Activated T-helper 1 cell treated with anti-CD3 and anti-CD28 coated beads, Interleukin-12 subunit alpha, Interleukin-12 subunit beta, Interleukin-2, Interleukin-4 antibody, amounts not matched to agents 30 ng/mL and 10 ng/mL and 1 ng/mL, durations not matched to agents 14 hours and 24 hours and 36 hours (primary cell): ENCODE measurements around the gene DCAF8. TPM values are rescaled to one million over a fixed set of nuclear protein-coding genes. Genes with fewer than 3 reads are reported as not detected.

ENCODE experiments used
- DNase-seq: peaks from one replicate; pipeline ENCODE4 v3.0.0; 2021; ENCODE audit warnings: low spot score
- H3K27ac Mint-ChIP-seq: one replicate; pipeline ENCODE4 v1.8.0; 2021; ENCODE audit warnings: mild to moderate bottlenecking, mixed read lengths
- H3K27me3 Mint-ChIP-seq: one replicate; pipeline ENCODE4 v1.8.0; 2022; ENCODE audit warnings: mild to moderate bottlenecking, moderate library complexity, mixed read lengths; ENCODE audit not compliant: insufficient read depth
- H3K36me3 Mint-ChIP-seq: one replicate; pipeline ENCODE4 v1.8.0; 2021; ENCODE audit warnings: low read depth, mixed read lengths
- H3K4me1 Mint-ChIP-seq: one replicate; pipeline ENCODE4 v1.8.0; 2021; ENCODE audit warnings: low read depth, mixed read lengths
- H3K4me3 Mint-ChIP-seq: one replicate; pipeline ENCODE4 v1.8.0; 2021; ENCODE audit warnings: mild to moderate bottlenecking, moderate library complexity, mixed read lengths
- H3K9me3 Mint-ChIP-seq: one replicate; pipeline ENCODE4 v1.8.0; 2021; ENCODE audit warnings: mixed read lengths
- intact Hi-C: fragments of 100-400 bp; cut with micrococcal nuclease; formaldehyde crosslinking; loops from one replicate; pipeline ENCODE4 v1.15.1; 2024
- total RNA-seq: library from RNA; stranded (reverse); gene quantifications from 2 replicates; pipeline ENCODE4 v1.2.3, GENCODE V29; 2022

The DCAF8 gene
- total RNA-seq, 1 donor from 2014 or later: 117 TPM

DNA sequence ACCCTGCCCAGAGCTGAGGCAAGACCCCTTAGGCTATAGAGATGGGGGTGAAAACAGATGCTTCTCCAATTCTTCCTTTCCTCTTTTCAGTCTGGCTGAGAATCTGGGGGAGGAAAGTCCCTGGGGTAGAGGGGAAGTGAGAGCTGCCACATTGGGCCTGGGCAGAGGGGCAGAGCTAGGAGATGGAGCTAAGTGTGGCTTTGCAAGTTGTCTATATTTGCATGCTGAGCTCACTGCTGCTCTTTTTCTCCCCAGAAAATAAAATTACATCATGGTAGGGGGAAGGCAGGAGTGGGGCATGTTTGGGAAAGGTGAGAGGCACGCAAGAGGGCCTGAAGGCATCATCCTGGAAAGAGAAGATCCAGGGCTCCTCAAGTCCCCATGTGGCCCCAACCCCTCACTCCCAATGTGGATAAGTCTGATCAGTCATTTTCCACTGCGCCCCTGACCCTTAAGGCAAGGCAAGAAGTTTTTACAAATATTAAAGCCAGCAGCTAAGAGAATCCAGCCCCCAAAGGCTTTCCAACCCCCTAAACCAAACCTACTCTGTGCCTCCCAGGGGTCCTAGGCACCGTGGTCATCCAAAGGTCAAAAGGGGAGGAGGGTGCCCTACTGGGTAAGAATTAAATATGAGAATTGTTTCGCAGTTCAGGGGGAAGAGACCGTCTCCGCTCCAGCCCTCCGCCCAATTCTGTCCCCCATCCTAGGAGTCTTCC is 57.7 kb downstream of the DCAF8 start:
- Mint-ChIP-seq H3K27ac (peak overlapping the region; percentile 87), H3K4me3 (peak overlapping the region; percentile 81), H3K4me1 (peaks cover 40% of the 10 kb centered on the region), H3K36me3 (peaks cover 13% of the 10 kb centered on the region), H3K9me3 (no peaks in the 10 kb centered on the region), H3K27me3 (no peaks in the 10 kb centered on the region)
- intact Hi-C loops: loop anchor here (1.0 kb wide), 1 partner anchor 106 kb away; the partner anchor contains the start of gene IGSF8
- DNase-seq: no peak

DNA sequence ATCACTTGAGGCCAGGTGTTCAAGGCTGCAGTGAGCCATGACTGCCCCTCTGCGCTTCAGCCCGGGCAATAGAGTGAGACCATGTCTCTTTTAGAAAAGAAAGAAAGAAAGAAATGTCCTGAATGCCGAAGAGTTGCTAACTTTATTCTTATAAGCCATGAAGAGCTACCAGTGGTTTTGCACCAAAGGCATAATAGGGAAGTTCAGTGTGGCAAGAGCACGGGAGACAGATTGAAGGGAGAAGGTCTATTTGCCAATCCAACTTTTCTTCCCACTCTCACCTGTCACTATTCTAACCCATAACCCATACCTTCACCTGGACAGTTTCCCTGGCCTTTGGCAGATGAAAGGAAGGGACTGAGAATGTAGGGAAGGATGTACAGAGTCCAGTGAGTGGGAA is 61.6 kb downstream of the DCAF8 start:
- no peak overlapping the region for H3K27ac Mint-ChIP-seq
- DNase-seq: no peak
- intact Hi-C loops: no loop called here
- peaks cover 11% of the 10 kb centered on the region for H3K4me1 Mint-ChIP-seq
- H3K36me3 Mint-ChIP-seq: no peaks in the 10 kb centered on the region
- no peaks in the 10 kb centered on the region for H3K9me3 Mint-ChIP-seq
- H3K4me3 Mint-ChIP-seq: no peak overlapping the region
- no peaks in the 10 kb centered on the region for H3K27me3 Mint-ChIP-seq

DNA sequence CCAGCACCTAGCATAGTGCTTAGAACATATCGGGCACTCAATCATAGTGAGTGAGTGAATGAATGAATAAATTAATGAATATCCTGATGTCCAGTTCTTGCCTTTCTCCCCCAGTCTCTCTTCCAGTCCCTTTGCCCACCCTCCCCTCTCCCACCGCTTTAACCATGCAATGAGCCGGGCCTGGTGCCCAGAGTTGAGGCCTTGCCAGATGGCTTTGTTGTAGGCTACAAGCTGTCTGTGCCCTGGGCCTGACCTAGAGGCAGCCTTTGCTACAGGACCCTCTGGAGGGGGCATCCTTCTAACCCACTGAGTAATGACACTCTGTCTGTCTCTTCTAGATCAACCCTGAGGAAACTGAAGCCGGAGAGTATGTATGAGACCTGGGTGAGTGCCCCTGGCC is 65.1 kb downstream of the DCAF8 start:
- H3K27me3 Mint-ChIP-seq: no peaks in the 10 kb centered on the region
- H3K9me3 Mint-ChIP-seq: no peaks in the 10 kb centered on the region
- no peak overlapping the region for H3K4me3 Mint-ChIP-seq
- intact Hi-C loops: no loop called here
- H3K4me1 Mint-ChIP-seq: no peaks in the 10 kb centered on the region
- DNase-seq: no peak
- no peaks in the 10 kb centered on the region for H3K36me3 Mint-ChIP-seq
- H3K27ac Mint-ChIP-seq: no peak overlapping the region

DNA sequence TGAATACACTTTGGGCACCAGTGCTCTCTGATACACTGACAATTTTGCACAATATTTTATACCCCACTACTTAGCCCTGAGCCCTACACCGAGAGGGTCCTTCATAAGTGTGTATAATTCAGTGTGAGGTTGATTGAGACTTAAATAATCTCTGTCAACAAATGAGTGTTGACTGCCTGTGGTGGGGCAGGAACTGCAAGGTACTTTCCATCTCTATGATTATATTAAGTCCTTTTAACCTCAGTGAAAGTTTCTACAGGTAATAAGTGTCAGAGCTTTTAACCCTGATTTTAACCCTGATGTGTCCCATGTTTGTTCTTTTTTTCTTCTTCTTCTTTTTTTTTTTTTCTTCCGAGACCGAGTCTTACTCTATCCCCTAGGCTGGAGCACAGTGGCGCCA is 66.2 kb downstream of the DCAF8 start:
- DNase-seq: no peak
- H3K9me3 Mint-ChIP-seq: no peaks in the 10 kb centered on the region
- H3K27me3 Mint-ChIP-seq: no peaks in the 10 kb centered on the region
- H3K4me1 Mint-ChIP-seq: no peaks in the 10 kb centered on the region
- intact Hi-C loops: no loop called here
- no peaks in the 10 kb centered on the region for H3K36me3 Mint-ChIP-seq
- no peak overlapping the region for H3K4me3 Mint-ChIP-seq
- H3K27ac Mint-ChIP-seq: no peak overlapping the region

DNA sequence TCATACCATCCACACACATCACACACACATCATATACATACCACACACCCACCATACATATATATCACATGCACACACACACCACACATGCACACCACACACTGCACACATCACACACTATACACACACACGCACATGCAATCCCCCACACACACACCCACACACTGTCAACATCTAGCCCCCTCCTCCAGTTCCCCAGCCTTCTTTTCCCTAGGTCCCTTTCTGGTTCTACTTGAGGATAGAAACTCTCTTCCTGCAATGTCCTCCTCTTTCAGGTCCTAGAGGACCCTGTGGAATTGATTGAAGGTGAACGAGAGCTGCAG is 67.7 kb downstream of the DCAF8 start:
- Mint-ChIP-seq H3K4me1 (no peaks in the 10 kb centered on the region), H3K9me3 (no peaks in the 10 kb centered on the region), H3K27ac (no peak overlapping the region), H3K27me3 (no peaks in the 10 kb centered on the region), H3K36me3 (no peaks in the 10 kb centered on the region), H3K4me3 (no peak overlapping the region)
- intact Hi-C loops: no loop called here
- DNase-seq: no peak

DNA sequence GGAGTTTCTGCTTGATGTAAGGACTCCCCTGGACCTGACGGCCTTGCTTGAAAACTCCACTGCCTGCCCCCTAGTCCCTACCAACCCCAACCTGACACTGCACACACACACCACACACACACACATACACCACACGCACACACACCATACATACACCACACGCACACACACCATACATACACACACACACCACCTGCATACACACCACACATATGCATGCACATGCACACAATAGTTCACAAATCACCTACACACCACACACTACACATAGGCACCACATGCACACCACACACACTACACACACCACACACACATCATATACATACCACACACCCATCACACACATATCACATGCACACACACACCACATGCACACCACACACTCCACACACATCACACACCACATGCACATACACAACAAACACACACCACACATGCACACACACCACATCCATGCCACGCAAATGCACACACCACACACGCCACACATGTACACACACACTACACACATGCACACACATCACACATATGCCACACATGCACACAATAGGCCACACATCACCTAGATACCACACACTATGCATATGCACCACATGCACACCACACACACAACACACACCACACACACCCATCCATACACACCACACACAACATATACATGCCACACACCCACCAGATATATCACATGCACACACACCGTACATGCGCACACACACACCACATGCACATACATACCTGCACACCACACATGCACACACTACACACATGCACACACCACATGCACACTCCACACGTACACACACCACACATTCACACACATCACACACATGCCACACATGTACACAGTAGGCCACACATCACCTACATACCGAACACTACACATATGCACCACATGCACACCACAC is 68.3 kb downstream of the DCAF8 start:
- H3K9me3 Mint-ChIP-seq: no peaks in the 10 kb centered on the region
- intact Hi-C loops: loop anchor here (1.0 kb wide), 5 partner anchors 12 to 182 kb away; no protein-coding TSS in a partner anchor

DNA sequence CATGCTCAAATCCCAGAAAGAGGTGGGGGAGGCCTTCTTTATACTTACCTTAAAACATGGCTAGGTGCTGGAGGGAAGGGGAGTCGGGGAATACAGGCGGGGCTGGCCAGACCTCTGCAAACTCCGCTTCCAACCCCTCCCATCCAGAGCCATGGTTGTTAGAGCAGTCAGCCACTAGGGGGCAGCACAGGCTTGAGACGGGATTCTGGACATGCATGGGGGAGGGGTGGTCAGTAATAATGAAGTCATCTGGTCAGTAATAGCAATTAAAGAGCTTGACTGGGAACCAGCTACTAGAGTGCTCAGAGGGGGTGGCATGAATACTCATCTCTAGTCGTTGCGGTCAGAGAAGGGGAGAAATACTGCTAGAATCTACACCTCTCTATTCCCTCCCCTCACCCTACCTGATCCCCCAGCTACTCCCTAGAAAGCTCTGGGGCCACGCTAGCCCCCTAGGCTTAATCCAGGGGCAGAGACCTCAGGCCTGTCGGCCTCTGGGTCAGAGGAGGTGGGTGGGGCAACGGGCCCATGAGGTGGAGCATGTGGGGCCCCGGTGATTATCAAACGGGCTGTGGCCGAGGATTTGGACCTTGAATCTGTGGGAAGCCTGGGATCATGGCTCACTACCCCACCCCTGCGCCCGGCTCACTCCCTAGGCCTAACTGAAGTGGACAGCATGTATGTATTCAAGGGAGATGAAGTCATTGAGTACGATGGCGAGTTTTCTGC is 69.1 kb downstream of the DCAF8 start:
- Mint-ChIP-seq H3K4me1 (no peaks in the 10 kb centered on the region), H3K36me3 (no peaks in the 10 kb centered on the region), H3K27me3 (no peaks in the 10 kb centered on the region), H3K27ac (no peak overlapping the region), H3K9me3 (no peaks in the 10 kb centered on the region), H3K4me3 (no peak overlapping the region)
- intact Hi-C loops: loop anchor here (1.0 kb wide), 5 partner anchors 13 to 183 kb away; no protein-coding TSS in a partner anchor
- DNase-seq: peak; percentile 63

More for the DNA sequence above, 68.3 kb downstream of the DCAF8 start:
- no peak overlapping the region for H3K4me3 Mint-ChIP-seq
- no peak overlapping the region for H3K27ac Mint-ChIP-seq
- no peak for DNase-seq
- no peaks in the 10 kb centered on the region for H3K36me3 Mint-ChIP-seq
- no peaks in the 10 kb centered on the region for H3K27me3 Mint-ChIP-seq
- H3K4me1 Mint-ChIP-seq: no peaks in the 10 kb centered on the region

DNA sequence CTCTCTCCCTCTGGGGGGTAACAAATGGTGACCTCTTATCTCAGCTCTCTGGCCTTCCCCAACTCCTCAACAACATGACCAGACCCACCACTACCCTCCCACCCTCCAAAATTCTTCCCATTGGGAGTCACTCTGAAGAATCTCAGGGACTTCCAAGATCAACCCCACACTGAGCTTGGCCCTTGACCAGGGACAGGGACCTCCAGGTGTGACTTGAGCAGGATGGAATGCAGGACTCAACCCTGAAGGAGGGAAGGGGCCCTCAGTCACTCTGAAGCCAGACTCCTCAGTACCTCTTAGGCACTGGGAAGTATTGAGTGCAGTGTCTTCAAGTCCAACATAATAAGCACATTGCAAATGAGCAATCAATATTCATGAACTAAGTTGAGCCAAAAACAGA is 70.1 kb downstream of the DCAF8 start:
- H3K36me3 Mint-ChIP-seq: no peaks in the 10 kb centered on the region
- peaks cover 4% of the 10 kb centered on the region for H3K27me3 Mint-ChIP-seq
- no peak overlapping the region for H3K27ac Mint-ChIP-seq
- H3K4me1 Mint-ChIP-seq: no peaks in the 10 kb centered on the region
- H3K9me3 Mint-ChIP-seq: no peaks in the 10 kb centered on the region
- H3K4me3 Mint-ChIP-seq: no peak overlapping the region
- no peak for DNase-seq
- intact Hi-C loops: no loop called here

DNA sequence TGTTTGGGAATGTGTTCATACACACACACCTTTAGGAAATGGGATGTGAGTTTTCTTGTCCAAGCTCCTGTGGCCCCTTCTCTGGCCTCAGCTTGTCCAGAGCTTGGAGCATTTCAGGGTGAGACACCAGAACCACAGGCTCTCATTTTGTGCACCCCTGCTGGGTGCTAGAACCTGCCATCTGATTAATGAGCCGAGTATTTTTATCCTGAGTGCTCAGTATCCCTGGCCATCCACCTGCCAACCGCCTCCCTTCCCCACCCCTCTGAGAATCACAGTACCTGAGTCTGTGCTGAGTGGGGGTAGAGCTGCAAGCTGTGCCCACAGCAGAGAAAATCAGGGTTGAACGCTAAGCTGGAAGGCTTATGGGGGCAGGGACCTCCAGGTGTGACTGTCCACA is 70.6 kb downstream of the DCAF8 start:
- Mint-ChIP-seq H3K9me3 (no peaks in the 10 kb centered on the region), H3K27me3 (peaks cover 4% of the 10 kb centered on the region), H3K36me3 (no peaks in the 10 kb centered on the region), H3K27ac (no peak overlapping the region), H3K4me1 (no peaks in the 10 kb centered on the region), H3K4me3 (no peak overlapping the region)
- intact Hi-C loops: no loop called here
- no peak for DNase-seq

DNA sequence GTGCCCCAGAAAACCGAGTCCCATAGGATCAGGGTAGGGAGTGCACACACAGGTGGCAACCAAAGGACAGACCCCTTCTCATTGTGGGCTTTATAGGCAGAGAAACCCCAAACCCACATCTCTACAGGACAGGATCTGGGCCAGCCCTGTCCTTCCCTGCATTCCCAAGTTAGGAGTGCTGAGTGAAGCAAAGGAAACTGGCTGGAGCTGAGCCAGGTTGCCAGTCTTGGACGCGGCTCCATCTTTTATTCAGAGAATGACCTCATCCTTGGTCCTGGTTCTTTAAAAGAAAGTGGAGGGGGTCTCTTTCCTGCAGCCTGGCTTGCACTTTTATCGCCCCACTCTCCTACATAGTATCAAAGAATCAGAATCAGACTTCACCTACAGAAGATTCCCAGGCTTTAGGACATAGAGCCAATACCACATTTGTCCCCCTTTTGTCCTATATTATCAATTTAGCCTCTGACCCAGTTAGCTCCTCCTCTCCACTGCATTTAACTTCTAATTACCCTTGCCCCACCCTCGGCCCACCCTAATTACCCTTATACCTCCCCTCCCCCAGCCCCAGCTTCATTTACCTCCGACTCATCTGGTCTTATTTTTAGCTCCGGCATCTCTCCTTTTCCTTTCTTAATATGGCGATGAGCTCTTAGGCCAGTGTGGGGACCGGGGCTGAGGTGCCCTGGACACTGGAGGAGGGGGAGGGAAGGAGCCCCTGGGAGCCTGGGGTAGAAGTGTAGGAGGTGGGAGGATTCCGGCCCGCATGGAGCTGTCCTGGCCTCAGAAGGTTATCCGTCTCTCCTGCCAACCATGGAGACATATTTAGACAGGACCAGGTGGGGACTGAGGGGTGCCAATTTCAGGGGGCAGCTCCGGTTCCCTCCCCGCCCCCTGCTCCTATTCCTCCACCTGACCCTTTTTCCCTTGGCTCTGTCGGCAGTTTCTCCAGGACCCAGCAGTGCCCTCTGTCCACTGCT is 72.4 kb downstream of the DCAF8 start, which contains the start of gene CASQ1:
Gene CASQ1, plus strand, starts transcription at position 927 of the 977 bp plus-strand sequence. CDS start 177 bp downstream, outside the sequence.
- Mint-ChIP-seq H3K36me3 (no peaks in the 10 kb centered on the region), H3K4me3 (no peak within 1 kb of the TSS)
- intact Hi-C loops: no loop called here

DNA sequence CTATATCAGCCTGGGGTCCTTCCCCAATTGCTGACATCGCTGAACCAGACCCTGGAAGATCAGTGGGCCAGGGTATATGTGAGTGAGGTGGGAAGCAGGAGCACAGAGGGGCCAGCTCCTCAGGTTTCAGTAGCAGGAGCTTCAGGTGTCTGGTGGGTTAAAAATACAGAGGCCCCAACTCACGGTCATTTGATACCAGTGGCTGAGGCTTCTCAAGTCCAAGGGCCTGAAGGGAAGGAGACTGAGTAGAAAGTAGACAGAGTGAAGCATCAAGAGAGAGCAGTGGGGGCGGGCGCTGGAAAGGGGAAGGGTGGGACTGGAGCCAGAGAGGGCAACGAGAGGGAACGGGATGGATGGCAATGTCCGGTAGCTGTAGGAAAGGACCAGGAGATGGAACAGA is 74.0 kb downstream of the DCAF8 start:
- intact Hi-C loops: no loop called here
- H3K4me3 Mint-ChIP-seq: no peak overlapping the region
- peaks cover 8% of the 10 kb centered on the region for H3K27me3 Mint-ChIP-seq

More for the DNA sequence above, 72.4 kb downstream of the DCAF8 start, which contains the start of gene CASQ1:
- Mint-ChIP-seq H3K4me1 (no peaks in the 10 kb centered on the region), H3K9me3 (no peaks in the 10 kb centered on the region), H3K27me3 (peaks cover 7% of the 10 kb centered on the region), H3K27ac (no peak within 1 kb of the TSS)
- no peak for DNase-seq

DNA sequence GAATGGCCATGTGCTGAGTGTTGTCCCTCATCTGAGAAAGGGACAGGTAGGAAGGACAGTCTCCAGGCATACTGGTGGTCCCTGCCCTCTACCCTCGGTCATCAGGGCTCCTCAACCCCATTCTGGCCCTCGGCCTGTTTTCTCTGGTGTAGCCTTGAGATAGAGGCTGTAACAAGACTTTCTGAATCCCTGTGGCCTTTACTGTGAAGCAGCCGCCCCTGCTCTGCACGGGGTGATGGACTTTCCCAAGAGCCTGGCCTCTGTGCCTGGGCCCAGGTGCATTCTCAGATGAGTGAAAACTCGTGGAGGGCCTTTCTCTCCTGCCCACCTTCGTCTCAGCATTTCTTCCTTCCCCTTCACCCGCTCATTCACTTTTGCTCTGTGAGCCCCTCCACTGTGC is 74.9 kb downstream of the DCAF8 start:
- Mint-ChIP-seq H3K27ac (no peak overlapping the region), H3K27me3 (peaks cover 12% of the 10 kb centered on the region), H3K4me1 (no peaks in the 10 kb centered on the region), H3K36me3 (no peaks in the 10 kb centered on the region), H3K9me3 (no peaks in the 10 kb centered on the region), H3K4me3 (no peak overlapping the region)
- intact Hi-C loops: no loop called here
- no peak for DNase-seq

More for the DNA sequence above, 74.0 kb downstream of the DCAF8 start:
- Mint-ChIP-seq H3K36me3 (no peaks in the 10 kb centered on the region), H3K4me1 (no peaks in the 10 kb centered on the region), H3K9me3 (no peaks in the 10 kb centered on the region), H3K27ac (no peak overlapping the region)
- no peak for DNase-seq
